Left lung (tissue), 10 donors: Measurements from ENCODE around the gene EXD3. TPM values are rescaled to one million over a fixed set of nuclear protein-coding genes. Genes with fewer than 3 reads are reported as not detected.

Experiments
- ATAC-seq: fragments of 200-7000 bp; cut with Tn5 transposase; one replicate; pipeline ENCODE4 v1.9.1; 2020; ENCODE audit warnings: moderate library complexity
- DNase-seq, 4 donors: peaks; one replicate each; pipeline ENCODE4 v3.0.0-alpha.2; 2013 to 2020
- H3K27ac ChIP-seq, 2 donors: fragments of 200-600 bp; sonication (generic) in 1 of 2; one replicate each; pipeline versions ENCODE4 v1.5.0 to v1.8.0; 2020 to 2021
- H3K27me3 ChIP-seq, 2 donors: fragments of 200-600 bp; sonication (generic) in 1 of 2; one replicate each; pipeline versions ENCODE4 v1.5.0 to v1.8.0; 2020 to 2021
- H3K36me3 ChIP-seq, 2 donors: fragments of 200-600 bp; sonication (generic) in 1 of 2; one replicate each; pipeline versions ENCODE4 v1.5.0 to v1.8.0; 2020 to 2021
- H3K4me1 ChIP-seq, 2 donors: fragments of 200-600 bp; one replicate each; pipeline ENCODE4 v1.8.0; 2021
- H3K4me3 ChIP-seq, 2 donors: fragments of 200-600 bp; sonication (generic) in 1 of 2; one replicate each; pipeline versions ENCODE4 v1.5.0 to v1.8.0; 2020 to 2021; ENCODE audit warnings: mild to moderate bottlenecking in 1 of 2
- H3K9me3 ChIP-seq, 2 donors: fragments of 200-600 bp; sonication (generic) in 1 of 2; one replicate each; pipeline versions ENCODE4 v1.5.0 to v1.8.0; 2020 to 2021
- CTCF ChIP-seq, 2 donors: fragments of 200-600 bp; sonication (generic) in 1 of 2; IDR thresholded peaks; one replicate each; pipeline versions ENCODE4 v1.5.0 to v1.8.0; 2021; ENCODE audit warnings: antibody characterized with exemption in 2 of 2
- intact Hi-C, 2 donors: fragments of 100-400 bp; cut with DNase I; formaldehyde crosslinking; loops; one replicate each; pipeline versions ENCODE4 v1.11.2 to v1.14.2; 2022
- polyA plus RNA-seq, 6 donors: library from polyadenylated mRNA; unstranded; fragments of 120-200 nt; gene quantifications; one replicate each; pipeline ENCODE4 v1.2.1, GENCODE V29; 2013; ENCODE audit not compliant: insufficient read length in 6 of 6
- total RNA-seq, 2 donors: library from RNA; stranded (reverse); fragmentation: NEBNext Ultra II Directional; extraction: Animal tissue kit (Norgen Biotek cat#: 25700); gene quantifications; one replicate each; pipeline ENCODE4 v1.2.1, GENCODE V29; 2021
- donor health status: DM: no; HTN: yes; CAD: no.
- donor health status: DM: no; HTN: no; CAD: no.

Gene EXD3
- total and polyA plus RNA-seq, 8 donors: 13.2 to 21.8 (median 16.6) TPM

- ATAC-seq (no peak), DNase-seq (peak in 1 of 4 donors; percentile 55)
- no peak for TF ChIP-seq CTCF (IDR thresholded peaks at IDR 0.05)
Observed at GRCh38 chr9:137317718-137318511, 105.0 kb downstream of the EXD3 start.

GRCh38 chr9:137317021-137317717, 105.8 kb downstream of the EXD3 start:
- H3K4me3 ChIP-seq: no peak overlapping the region
- peaks cover 0 to 35% of the 10 kb centered on the region in 2 donors for H3K27me3 ChIP-seq
- no peaks in the 10 kb centered on the region for H3K9me3 ChIP-seq
- ATAC-seq: no peak
- peaks cover 5 to 45% of the 10 kb centered on the region in 2 donors for H3K4me1 ChIP-seq
- no peak overlapping the region for H3K27ac ChIP-seq
- TF ChIP-seq CTCF (IDR thresholded peaks at IDR 0.05): no peak
- H3K36me3 ChIP-seq: no peaks in the 10 kb centered on the region
- intact Hi-C loops: no loop called here
- DNase-seq: peak in 1 of 4 donors; percentile 61

More at GRCh38 chr9:137317718-137318511, 105.0 kb downstream of the EXD3 start:
- intact Hi-C loops: no loop called here
- H3K27ac ChIP-seq: no peak overlapping the region
- H3K27me3 ChIP-seq: peaks cover 0 to 35% of the 10 kb centered on the region in 2 donors
- no peak overlapping the region for H3K4me3 ChIP-seq
- peaks cover 5 to 45% of the 10 kb centered on the region in 2 donors for H3K4me1 ChIP-seq
- H3K36me3 ChIP-seq: no peaks in the 10 kb centered on the region
- no peaks in the 10 kb centered on the region for H3K9me3 ChIP-seq

- H3K4me3 ChIP-seq: peak overlapping the region; percentile 16 to 28
- peak; percentile 65 for ATAC-seq
- peaks cover 0 to 35% of the 10 kb centered on the region in 2 donors for H3K27me3 ChIP-seq
- H3K27ac ChIP-seq: no peak overlapping the region
- DNase-seq: peak in 2 of 4 donors; percentile 40 to 81
- no peaks in the 10 kb centered on the region for H3K36me3 ChIP-seq
- intact Hi-C loops: no loop called here
- H3K9me3 ChIP-seq: no peaks in the 10 kb centered on the region
- peaks cover 5 to 44% of the 10 kb centered on the region in 2 donors for H3K4me1 ChIP-seq
- TF ChIP-seq CTCF (IDR thresholded peaks at IDR 0.05): no peak
Observed at GRCh38 chr9:137316012-137316981, 106.7 kb downstream of the EXD3 start.

- Histone ChIP-seq H3K27me3 (peaks cover 0 to 31% of the 10 kb centered on the region in 2 donors), H3K27ac (no peak overlapping the region), H3K9me3 (no peaks in the 10 kb centered on the region), H3K4me3 (peak overlapping the region in 1 of 2 donors; percentile 28), H3K36me3 (no peaks in the 10 kb centered on the region), H3K4me1 (peaks cover 5 to 43% of the 10 kb centered on the region in 2 donors)
- ATAC-seq (no peak), DNase-seq (no peak)
- intact Hi-C loops: no loop called here
- no peak for TF ChIP-seq CTCF (IDR thresholded peaks at IDR 0.05)
Observed at GRCh38 chr9:137315581-137316011, 107.4 kb downstream of the EXD3 start.
